ENCODE data around the gene ZHX3. TPM values are rescaled to one million over a fixed set of nuclear protein-coding genes. Genes with fewer than 3 reads are reported as not detected.

ZHX3 gene
- total RNA-seq, 1 donor from 2014 or later = 21.1 TPM

DNA sequence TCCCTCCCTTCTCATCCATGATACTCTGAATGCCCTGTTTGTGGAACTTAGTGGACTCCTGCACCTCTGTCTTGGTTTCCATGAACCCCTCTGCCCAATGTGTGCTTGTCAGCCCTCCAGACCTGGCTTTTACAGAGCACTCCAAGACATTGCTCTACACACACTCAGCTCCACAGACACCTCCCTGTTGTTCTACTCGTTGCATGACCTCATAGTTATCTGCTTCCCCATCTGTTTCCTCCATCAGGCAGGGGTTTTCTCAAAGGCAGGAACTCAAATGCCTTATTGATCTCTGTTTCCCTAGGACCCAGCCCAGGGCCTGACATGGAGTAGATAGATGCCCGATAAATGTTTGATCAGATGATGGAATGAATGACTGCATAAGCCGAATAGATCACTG lies 166.9 kb downstream of the ZHX3 start:
- no peak for ATAC-seq

DNA sequence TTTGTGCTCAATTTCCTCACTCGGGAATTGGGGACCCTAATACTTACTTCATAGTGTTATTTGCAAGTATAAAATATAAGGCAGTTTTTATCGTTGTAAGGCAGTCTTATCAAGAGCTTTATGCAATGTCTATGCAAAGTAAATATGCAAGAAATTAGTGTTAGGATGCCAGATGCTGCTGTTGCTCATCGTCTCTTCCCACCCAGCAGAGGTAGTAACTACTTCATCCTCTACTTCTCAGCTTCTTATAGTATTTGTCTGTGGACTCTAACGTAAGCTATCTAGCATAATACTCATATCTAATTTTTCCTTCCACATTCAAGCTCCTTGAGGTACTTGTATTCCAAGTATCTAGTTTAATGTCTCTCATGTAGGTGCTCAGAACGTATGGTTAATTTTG lies 168.6 kb downstream of the ZHX3 start:
- no peak for ATAC-seq

DNA sequence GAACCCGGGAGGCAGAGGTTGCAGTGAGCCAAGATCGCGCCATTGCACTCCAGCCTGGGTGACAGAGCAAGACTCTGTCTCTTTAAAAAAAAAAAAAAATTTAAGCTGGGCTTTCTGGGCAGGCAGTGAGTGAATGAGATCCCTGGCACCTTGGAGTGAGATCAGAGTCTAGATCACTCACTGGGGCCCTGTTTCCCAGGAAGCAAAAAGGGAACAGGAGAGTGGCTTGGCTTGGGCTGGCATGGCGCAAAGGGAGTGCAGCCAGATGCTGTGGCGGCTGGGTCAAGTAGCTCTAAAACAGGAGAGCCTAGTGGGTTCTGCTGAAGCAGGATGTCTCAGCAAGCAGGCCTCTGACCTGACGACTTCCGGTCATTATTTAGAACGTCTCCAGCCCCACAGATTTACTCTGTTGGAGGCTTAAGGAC lies 169.8 kb downstream of the ZHX3 start:
- ATAC-seq = no peak

DNA sequence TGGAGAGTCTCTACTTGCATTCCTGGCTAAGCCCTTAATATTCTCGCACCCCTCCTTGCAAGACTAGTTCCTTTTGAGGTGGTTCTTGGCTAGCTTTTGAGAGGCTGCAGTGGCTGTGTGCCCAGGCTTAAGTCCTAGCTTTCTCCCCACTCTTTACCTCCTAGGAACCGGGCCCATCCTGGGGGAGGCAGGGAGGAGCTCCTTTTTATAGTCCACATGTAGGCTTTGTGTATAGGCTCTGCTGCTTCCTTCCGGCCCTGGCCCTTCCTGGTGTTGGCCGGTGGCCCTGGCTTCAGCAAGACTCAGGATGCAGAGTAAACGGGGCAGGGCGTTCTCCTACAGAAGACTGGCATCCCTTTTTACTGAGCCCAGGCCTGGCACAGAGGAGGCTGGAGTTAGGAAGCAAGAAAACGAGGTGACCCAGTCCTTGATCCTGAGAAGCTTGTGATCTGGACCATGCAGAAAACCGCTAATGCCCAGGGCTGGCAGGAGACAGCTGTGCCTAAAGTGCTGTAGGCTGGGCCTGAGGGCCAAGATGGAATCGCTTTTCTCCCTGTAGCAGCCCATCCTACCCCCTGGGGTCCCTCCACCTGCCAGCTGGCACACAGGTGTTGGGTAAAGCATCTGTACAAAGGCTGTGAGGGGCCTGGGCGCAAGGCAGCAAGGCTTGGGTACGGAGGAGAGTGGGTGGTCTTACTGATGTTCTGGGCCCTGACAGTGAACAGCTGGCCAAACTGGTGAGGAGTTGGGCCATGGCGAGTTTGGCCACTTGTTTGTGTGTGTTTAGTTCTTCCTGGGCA lies 171.5 kb downstream of the ZHX3 start:
- peak; percentile 33 for ATAC-seq

DNA sequence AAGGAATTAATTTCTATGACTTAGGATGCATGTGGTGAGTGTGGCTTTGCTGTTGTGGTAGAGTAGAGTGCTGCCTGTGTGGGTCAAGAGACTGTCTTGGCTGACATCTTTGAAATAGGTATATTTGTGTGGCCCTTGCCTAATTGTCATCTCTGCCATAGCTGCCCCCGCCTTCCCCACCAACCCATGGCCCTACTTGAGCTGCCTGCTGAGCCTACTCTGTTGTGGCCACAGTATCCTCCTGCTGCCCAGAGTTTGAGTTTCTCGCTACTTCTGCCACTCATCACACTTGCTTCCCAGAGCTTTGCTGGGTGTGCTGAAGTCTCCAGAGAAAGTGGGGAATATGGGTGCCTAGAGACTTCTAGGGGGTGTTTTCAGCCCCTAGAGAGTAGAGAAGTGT lies 172.2 kb downstream of the ZHX3 start:
- no peak for ATAC-seq

DNA sequence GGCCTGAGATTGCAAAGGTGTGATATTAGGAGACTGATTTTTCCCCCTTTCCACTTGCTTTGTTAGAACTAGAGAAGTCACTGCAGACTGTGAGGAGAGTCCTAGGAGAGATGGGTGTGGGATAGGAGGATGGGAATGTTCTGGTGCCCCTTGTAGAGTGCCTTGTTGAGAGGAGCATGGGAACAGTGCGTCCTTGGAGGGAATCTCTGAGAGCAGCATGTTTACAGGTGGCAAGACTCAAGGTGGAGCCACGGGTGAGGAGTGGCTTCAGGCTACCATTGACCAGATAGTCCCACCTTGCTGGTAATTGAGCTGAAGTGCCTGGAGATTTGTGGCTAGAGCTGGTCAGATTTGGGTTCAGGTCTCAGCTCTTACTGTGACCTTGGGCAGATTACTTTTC lies 174.2 kb downstream of the ZHX3 start:
- ATAC-seq = no peak

DNA sequence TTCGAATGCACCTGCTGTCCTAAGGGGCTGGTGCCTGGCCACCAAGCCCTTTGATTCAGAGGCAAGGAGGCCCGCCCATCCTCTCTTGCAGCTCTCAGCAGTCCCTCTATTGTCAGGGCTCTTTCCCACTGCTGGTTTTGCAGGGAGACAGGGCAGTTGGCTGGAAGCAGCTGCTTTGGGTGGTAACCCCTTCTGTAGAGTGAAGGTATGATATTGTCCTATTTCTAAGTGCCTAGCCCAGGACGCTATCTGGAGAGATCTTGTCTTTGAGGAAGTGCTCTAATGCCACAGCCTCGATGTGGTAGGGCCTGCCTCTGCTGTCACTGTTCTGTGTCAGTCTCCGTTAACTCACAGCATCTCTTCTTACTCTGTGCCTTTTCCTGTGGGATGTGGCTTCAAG lies 174.6 kb downstream of the ZHX3 start:
- ATAC-seq = no peak

DNA sequence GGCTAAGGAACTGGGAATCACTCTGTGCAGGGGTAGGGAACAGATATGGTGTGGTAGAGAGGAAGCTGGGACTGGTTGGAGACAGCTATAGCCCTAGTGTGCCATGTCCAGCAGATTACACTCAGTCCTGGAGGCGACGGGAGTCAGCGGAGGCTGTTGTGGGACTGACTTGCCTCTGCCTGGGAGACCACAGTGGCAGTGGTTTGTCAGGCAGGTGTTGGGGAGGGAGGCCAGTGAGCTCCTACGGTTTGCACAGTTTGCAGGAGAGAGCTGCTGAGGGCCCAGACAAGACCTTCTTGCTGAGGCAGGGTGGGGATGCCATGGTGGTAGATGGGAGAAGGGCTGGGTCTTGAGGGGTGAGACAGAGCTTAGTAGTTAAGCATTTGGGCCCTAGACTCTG lies 175.3 kb downstream of the ZHX3 start:
- no peak for ATAC-seq

DNA sequence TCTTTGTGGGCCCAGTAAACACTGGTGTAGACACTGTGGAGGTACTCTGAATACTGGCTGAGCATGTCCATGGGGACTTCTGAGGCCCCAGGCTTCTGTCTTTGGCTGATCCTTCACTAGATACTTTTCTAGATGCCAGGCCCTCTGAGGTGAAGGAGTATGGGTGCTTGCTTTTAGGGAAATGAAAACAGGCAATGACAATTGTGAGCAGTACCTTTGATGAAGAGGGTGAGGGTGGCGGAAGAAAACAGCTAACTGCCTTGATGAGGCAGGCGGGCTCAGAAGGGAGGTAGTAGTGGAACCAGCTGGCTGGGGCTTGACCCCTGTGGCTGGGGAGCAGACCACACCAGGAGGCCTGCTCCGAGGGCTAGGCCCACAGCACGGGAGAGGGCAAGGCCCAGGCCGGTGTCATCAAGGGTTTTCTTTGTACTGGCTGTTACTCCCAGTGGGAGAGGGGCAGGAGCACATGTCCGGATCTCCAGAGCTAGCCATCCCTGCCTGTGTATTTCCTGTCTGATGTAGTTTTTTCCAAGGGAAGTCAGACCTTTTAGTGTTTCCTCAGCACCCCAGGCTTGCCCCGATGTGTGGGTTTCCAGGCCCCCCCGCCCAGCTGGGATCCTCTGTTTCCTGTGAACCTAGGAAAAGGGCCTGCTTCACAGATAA lies 176.2 kb downstream of the ZHX3 start:
- ATAC-seq = no peak

DNA sequence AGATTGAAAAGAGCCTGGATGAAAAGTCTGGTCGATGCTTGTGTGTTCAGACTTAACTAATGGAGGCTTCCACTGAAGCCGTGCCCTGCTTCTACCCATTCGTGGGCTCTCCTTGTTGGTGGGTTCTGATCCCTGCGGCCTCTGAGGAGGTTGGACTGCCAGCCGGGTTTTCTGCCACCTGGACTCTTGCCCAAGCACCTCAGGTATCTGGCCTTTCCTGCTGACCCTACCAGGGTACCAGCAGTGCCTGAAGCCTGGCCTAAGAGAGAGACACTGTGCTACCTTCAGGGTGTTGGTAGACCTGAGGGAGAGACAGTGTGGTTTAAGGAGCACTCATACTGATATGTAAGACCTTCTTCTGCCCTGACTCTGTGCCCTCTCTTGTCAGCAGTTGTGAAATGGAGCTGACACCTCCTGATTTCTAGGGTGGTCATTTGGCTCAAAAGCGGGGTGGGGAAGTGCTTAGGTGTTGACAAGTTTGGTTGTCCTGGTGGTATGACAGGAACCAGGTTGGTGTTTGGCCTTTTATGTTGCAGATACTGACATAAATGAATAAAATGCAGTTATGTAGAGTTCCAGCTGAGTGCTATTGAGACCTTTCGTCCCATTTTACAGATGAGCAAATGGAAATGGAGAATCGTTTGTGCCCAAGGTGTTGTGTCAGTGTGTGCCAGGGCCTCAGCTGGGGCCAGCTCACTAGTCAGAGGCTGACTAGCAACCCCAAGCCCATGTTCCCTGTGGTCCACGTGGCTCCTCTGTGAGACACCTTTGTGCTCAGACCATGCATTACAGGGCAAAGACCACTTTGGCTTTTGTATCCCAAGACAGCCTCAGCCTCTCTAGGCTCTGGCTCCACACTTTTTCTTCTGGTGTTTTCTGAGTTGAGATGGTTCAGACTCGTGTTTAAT lies 177.1 kb downstream of the ZHX3 start:
- no peak for ATAC-seq

DNA sequence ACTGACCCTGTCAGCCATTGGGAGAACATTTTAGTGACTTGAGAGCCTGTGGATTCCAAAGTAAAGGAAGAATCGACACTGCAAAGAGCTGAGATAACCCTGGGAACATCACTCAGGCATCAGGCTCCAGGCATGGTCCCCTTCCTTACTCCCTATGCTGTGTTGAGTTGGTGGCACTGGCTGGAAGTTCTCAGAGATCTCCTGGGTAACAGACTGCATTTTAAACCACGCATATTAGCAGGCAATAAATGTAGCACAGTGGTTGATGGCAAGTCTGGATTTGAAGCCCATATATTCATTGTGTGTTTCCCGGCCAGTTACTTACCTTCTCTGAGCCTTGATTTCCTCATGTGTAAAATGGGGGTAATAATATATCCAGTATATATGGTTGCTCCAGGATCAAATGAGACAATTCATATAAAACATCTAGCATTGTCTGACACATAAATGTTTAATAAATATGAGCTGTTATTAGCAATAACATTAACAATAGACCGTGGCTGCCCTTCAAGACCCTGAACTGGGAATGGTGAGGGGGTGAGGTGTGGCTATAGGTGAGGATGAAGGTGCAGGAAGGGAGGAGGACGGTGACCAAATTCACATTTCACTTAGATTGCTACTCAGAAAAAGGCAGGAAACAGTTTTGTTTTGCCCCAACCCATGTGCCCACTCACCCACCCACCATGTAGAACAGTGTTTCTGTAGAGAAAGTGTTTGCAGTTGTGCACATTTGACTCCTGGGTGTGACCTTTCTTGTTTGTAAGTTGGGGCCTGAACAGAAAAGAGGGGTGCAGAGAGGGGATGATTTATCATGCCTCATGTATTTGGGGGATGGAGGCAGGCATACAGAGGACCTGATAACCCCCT lies 178.1 kb downstream of the ZHX3 start:
- ATAC-seq = no peak

DNA sequence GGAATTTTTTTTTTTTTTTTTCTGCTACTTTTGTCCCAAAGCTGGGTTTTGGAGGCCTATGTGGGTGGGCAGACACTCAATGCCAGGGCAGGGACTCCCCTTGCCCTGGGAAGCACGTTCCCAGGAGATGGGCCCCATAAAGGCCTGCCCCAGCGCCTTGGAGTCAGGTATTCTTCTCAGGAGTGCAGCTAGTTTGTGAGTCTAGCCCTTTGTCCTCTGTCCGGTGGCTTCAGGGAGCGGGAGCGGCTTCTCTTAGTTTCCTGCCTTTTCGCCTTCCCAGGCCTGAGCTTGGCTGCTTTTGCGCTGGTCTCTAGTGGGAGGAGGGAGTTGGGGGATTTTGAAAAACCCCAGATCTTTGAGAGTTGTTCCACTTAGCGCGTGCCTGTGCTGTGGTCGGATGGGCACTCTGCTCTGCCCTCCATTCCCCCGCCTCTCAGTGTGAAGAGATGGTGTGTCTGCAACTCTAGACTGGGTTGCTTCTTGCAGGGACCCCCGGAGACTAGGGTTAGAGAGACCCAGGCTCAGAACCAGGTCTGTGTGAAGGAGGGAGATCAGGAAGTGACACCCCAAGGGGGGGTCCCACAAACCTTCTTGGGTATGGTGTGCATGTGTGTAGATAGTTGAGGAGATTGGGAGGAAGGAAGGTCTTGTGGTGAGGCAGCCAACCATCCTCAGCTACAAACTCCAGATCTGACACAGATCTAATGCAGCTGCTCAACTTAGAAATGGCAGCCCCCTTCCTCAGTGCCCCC lies 178.9 kb downstream of the ZHX3 start:
- no peak for ATAC-seq

DNA sequence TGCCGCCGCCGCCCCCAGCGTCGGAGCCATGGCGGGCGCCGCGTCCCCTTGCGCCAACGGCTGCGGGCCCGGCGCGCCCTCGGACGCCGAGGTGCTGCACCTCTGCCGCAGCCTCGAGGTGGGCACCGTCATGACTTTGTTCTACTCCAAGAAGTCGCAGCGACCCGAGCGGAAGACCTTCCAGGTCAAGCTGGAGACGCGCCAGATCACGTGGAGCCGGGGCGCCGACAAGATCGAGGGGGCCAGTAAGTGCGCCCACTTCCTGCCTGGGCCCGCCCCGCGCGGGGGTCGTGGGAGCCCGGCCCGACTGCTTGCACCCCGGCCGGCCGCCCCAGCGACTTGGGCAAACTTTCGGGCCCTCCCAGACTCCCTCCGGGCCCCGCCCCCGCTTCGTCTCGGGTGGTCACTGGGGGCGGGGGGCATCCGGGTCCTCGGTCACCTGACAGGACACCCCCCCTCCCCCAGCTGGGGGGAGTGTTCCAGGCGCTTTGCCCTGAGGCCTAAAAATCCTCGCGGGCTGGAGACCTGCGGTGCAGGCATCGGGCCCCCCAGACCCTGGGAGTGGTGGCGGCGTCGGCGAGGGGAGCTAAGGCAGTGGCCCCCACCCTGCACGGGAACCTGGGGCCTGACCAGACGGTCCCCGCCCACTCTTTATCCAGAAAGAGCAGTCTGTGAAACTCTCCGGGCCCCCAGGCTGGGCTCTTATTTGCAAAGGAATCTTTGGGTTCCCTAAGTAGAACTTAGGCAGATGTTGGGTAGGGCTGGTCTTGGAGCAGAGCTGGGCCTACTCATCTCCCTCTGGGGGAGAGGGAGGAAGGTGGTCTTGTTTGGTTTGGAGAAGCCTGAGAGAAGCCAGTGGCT lies 179.7 kb downstream of the ZHX3 start:
- no peak for ATAC-seq

DNA sequence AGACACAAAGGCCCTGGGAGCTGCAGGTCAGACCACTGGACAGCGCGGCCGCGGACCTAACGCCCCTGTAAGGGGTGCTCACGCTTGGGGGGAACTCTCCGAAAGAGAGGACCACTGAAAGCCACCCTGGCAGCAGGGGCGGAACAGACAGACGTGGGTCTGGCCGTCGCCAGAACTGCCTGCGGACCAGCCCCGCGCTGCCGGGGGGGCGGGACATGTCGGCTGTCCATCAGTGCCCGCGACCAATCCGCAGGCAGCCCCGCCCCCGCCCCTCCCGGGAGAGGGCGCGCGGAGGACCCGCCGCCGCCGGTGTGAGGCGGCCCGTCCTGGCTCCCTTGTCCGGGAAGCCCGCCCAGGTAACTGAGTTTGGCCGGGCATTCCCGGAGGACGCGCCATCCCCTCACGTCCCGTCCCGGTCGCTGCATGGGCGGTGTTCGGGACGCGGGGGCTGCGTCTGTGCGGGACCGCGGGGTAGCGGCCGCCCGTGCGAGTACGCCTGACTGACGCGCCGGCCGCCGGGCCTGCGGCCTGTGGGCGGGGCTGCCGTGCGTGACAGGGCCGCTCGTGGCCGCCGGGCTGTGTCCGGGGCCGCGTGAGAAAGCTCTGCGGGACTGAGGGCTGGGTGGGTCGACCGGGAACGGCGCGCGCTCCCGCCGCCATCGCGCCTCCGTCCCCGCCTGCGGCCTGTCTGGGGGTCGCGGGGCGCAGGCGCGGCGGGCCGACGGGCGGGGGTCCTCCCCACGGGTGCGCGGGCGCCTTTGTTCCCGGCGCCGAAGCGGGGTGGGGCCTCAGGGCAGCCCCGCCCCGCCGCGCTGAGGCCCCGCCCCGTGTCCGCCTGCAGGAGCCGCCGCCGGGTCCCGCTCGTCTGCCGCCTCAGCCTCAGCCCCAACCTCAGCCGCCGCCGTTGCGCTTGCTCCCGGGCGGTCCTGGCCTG lies 180.6 kb downstream of the ZHX3 start, which contains the start of gene PLCG1:
PLCG1 (plus strand) TSS at position 864 of the 934 bp plus-strand sequence. CDS start 99 bp downstream, outside the sequence.
- peak; percentile 76 for ATAC-seq

DNA sequence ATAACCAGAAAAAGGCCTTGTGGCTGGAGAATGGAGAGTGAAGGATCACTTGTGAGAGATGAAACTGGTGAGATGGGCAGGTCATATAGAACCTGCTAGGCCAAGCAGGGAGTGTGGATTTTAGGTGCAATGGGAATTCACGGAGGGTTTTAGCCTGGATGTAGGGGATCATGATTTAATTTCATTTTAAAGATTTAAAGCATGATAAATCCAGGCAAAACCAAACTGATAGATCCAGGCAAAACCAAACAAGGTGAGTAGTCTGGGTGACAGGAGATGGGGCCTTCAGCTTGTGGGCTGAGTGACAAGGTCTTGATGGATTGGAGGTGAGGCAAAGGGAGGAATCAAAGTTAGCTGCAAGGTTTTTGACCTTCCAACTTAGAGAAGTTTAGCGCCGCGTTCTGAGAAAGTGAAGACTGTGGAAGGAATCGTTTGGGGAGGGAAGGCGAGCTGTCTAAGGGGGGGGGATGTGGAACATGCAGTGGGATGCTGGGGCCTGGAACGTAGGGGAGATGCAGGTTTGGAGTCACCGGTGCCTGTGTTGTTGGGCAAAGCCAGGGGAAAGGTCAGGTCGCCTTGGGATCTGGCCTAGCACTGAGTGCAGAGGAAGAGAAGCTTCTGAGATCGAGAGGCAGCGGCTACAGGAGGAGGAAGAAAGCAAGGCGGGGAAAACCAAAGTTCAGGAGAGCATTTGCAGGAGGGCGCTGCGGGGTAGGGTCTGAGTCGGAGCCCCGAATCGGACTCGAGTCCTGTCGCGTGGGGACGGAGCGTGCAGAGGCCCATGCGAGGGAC lies 181.4 kb downstream of the ZHX3 start:
- ATAC-seq = no peak

DNA sequence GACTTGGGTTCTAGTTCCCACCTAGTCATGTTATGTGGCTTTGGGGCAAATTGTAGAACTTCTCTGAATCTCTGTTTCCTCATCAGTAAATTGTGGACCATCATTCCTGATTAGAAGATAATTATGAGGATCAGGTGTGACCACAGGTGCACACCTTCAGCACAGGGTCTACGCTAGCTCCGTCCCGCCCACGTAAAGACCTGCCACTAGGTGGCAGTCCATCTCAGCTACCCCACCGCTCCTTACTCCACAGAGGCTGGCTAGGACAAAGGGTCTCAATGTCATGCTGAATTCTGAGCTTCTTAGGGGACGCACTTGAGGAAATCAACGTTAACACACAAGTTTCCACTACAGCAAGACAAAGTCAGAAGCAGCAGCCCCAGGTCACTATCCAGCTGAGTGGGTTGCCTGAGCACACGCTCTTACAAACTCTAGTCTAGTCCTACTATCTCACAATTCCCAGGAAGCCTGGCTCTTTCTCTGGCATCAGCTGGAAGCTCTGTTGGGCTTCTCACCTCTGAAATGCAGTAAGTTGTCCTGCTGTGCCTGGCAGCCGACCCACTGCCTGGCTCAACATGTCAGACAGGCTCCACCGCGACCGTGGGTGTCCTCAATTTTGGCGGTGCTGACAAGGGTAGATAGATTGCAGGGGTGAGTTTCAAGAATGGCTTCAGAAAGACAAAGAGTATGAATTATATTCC lies 182.2 kb downstream of the ZHX3 start:
- ATAC-seq = peak; percentile 22

DNA sequence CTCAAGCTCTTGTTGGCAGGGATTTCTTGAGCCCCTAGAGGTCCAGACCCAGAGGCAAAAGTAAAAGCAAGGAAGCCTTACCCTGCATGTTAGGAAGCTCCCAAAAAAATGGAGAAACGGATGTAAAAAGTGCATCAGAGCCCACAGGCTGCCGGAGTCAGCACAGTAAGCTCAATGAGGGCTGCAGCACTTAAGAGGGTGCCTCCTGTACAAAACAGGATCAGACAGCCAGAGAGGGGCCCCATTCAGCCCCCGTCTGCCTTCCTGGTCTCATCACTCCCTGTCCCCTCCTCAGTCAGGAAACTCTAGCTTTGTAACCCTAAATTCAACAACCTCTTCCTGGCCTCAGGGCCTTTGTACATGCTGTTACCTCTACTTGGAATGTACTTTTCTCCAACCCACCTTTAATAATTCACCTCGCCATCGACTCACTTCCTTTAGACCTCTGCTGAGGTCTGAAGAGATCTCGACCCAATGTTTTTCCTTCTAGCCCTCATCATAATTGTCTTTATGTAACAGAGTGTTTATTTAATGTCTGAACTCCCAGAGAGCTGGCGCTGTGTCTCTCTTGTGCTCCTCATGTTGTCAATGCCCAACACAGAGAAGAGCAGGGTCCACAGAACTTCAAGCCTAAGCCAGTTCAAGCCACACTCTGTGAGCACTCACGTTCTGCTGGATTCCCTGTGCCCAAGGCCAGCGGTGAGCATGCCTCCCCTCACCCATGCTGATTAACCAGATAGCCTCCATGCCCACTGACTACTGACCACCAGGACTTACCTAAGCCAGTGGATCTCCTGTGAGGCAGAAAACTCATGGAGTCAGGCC lies 183.0 kb downstream of the ZHX3 start:
- no peak for ATAC-seq
